Thyroid gland (tissue), 4 donors: ENCODE results near the gene LSM3.

Experiments used
- CTCF ChIP-seq, 6 experiments: fragments of 200-600 bp in 3 of 6; fragments of 450-650 bp in 3 of 6; sonication (generic) in 3 of 6; IDR thresholded peaks; one replicate each; pipeline ENCODE4 v1.5.1; 2016 to 2019; ENCODE audit warnings: antibody characterized with exemption in 6 of 6, mild to moderate bottlenecking in 2 of 6, inconsistent platforms in 1 of 6, moderate library complexity in 1 of 6
- POLR2A ChIP-seq, 2 donors: fragments of 450-650 bp; IDR thresholded peaks; one replicate each; pipeline ENCODE4 v1.6.1; 2017; ENCODE audit warnings: antibody characterized with exemption in 2 of 2, mild to moderate bottlenecking in 2 of 2, moderate library complexity in 1 of 2

GRCh38 chr3:14150078-14150477 lies 28.5 kb upstream of the LSM3 start:
- TF ChIP-seq CTCF (IDR thresholded peaks at IDR 0.05) (no peak), POLR2A (IDR thresholded peaks at IDR 0.05) (no peak)
